ENCODE results near the gene OR8D2.

OR8D2 gene

GRCh38 chr11:124320097-124320496 is at the start of gene OR8D2:
Gene OR8D2, minus strand, starts transcription at chr11:124320197. Its CDS starts 0 bp downstream, at chr11:124320197.
- TF ChIP-seq, protein P1, sequence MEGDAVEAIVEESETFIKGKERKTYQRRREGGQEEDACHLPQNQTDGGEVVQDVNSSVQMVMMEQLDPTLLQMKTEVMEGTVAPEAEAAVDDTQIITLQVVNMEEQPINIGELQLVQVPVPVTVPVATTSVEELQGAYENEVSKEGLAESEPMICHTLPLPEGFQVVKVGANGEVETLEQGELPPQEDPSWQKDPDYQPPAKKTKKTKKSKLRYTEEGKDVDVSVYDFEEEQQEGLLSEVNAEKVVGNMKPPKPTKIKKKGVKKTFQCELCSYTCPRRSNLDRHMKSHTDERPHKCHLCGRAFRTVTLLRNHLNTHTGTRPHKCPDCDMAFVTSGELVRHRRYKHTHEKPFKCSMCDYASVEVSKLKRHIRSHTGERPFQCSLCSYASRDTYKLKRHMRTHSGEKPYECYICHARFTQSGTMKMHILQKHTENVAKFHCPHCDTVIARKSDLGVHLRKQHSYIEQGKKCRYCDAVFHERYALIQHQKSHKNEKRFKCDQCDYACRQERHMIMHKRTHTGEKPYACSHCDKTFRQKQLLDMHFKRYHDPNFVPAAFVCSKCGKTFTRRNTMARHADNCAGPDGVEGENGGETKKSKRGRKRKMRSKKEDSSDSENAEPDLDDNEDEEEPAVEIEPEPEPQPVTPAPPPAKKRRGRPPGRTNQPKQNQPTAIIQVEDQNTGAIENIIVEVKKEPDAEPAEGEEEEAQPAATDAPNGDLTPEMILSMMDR (IDR thresholded peaks at IDR 0.05): no peak

GRCh38 chr11:124359566-124359965 is 39.6 kb upstream of the OR8D2 start:
- TF ChIP-seq, protein P1 (IDR thresholded peaks at IDR 0.05): no peak

DNA sequence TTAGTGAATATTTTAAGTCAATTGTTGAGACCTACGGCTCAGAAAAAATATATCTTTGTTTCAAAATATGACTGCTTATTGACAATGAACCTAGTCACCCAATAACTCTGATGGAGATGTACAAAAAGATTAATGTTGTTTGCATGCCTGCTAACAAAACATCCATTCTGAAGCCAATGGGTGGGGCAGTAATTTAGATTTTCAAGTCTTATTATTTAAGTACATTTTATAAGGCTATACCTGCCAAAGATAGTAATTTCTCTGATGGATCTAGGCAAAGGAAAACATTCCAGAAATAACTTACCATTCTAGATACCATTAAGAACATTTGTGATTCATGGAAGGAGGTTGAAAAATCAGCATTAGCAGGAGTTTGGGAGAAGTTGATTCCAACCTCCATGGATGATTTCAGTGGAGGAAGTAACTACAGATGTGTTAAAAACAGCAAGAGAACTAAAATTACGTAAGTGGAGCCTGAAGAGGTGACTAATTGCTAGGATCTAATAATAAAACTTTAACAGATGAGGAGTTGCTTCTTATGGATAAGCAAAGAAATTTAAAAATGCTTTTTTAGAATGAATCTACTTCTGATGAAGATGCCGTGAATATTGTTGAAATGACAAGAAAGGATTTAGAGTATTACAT is 26.4 kb upstream of the OR8D2 start:
- TF ChIP-seq, protein P1 (IDR thresholded peaks at IDR 0.05): no peak

- TF ChIP-seq, protein P1 (IDR thresholded peaks at IDR 0.05): no peak
Measured at GRCh38 chr11:124344346-124344745, 24.3 kb upstream of the OR8D2 start.

DNA sequence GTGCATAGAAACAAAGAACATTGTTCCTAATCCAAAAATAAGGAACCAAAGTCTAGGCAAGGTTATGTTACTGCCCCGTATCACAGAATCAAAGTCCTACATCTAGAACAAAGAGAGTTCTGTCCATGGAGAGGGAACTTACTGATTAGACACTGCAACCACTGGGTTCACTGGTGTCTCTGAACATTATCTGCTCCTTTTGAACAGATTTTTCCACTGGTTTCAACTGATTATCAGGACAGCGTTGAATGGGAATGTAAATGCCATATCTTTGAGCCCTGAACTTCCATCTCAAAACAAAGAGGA is 20.1 kb upstream of the OR8D2 start:
- TF ChIP-seq, protein P1 (IDR thresholded peaks at IDR 0.05): no peak

- TF ChIP-seq, protein P1 (IDR thresholded peaks at IDR 0.05): no peak
Measured at GRCh38 chr11:124339396-124340141, 19.6 kb upstream of the OR8D2 start.

- TF ChIP-seq, protein P1 (IDR thresholded peaks at IDR 0.05): no peak
Measured at GRCh38 chr11:124331873-124332272, 11.9 kb upstream of the OR8D2 start.
